Astrocyte of the spinal cord (primary cell): ENCODE results near the gene REX1BD.

ENCODE experiments used
- DNase-seq: peaks from one replicate; pipeline ENCODE4 v3.0.0; 2011; ENCODE audit warnings: low read depth, low spot score
- H3K4me3 ChIP-seq: 2 replicates; pipeline ENCODE4 v1.5.1; 2011; ENCODE audit warnings: low read depth, mild to moderate bottlenecking, low read length, moderate library complexity
- CTCF ChIP-seq: IDR thresholded peaks from 2 replicates; pipeline ENCODE4 v1.5.1; 2012; ENCODE audit warnings: low read depth, mild to moderate bottlenecking, low read length, inconsistent platforms
- in situ Hi-C: cut with HindIII; loops from 2 replicates; pipeline ENCODE4 v1.10.0; 2017; ENCODE audit warnings: low sequenced_read_pairs

Gene REX1BD

GRCh38 chr19:18577365-18577914, 11.2 kb upstream of the REX1BD start:
- in situ Hi-C loops, result no loop called here
- no peak for DNase-seq
- TF ChIP-seq CTCF, result no peak
- H3K4me3 ChIP-seq, result no peak overlapping the region

GRCh38 chr19:18580311-18580710, 8.3 kb upstream of the REX1BD start:
- TF ChIP-seq CTCF, result no peak
- in situ Hi-C loops, result no loop called here
- H3K4me3 ChIP-seq, result no peak overlapping the region
- no peak for DNase-seq

- no peak for DNase-seq
- in situ Hi-C loops, result no loop called here
- no peak for TF ChIP-seq CTCF
- H3K4me3 ChIP-seq, result no peak overlapping the region
Observed at GRCh38 chr19:18586306-18586705, 2.3 kb upstream of the REX1BD start.

- H3K4me3 ChIP-seq, result no peak overlapping the region
- in situ Hi-C loops, result no loop called here
- DNase-seq, result no peak
- TF ChIP-seq CTCF, result no peak
Observed at GRCh38 chr19:18587561-18587960, 1.0 kb upstream of the REX1BD start.

GRCh38 chr19:18587962-18588610, 512 bp upstream of the REX1BD start:
- H3K4me3 ChIP-seq, result peak overlapping the region; percentile 58
- in situ Hi-C loops, result no loop called here
- no peak for TF ChIP-seq CTCF
- no peak for DNase-seq

GRCh38 chr19:18589380-18590272, 1.0 kb downstream of the REX1BD start:
- no peak for TF ChIP-seq CTCF
- in situ Hi-C loops, result no loop called here
- H3K4me3 ChIP-seq, result peak overlapping the region; percentile 58
- DNase-seq, result peak; percentile 47
